ENCODE results near the gene CPA5. TPM values are rescaled to one million over a fixed set of nuclear protein-coding genes. Genes with fewer than 3 reads are reported as not detected.
"Not testable (repeated sequence)": the region's sequence is repeated elsewhere in the genome, so short reads cannot be mapped to it uniquely, and the experiment has no call there.

CPA5 gene
- total RNA-seq, 2 experiments from 2014 or later, result 0.74 to 0.88 TPM

DNA sequence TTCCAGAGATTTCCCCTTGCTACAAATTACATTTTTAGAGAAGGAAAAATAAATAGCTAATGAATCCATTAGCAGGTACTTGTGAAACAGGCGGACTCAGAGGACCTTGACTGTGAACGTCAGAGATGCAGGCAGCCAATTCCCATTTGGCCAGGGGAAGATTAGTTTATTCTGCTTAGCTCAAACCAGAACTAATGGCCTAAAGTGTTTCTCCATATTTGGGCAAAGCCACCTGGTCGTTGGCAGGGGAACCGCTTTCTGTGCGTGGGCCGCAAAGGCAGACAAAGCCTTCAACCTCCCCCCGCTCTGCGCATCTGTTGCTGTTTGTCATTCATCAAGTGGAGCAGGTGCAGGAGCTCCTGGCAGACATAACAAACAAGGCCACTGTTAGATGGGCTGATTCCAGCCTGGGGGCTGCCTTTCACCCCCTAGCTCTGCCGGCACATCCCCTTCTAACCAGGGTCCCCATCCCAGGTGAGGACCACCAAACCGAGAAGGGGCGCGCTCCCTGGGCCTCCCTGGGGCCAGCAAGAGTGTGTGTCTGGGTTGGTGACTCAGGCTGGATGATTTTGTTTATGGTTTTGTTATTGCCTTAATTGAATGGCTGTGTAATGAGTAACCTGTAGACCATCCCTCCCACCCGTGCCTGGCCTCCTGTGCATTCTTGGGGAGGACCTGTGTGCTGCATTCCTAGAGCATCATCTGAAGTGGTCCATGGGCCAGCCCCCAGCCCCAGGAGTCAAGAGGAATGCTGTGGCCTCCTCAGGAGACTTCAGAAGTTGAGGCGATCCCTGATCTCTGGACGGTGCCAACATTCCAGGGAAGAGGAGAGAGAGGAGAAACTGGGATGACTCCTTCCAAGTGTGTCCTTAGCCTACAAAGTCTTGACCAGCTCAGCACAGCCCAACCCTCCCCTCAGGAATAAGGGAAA, 21.2 kb downstream of the CPA5 start:
- CTCF ChIA-PET, result no interaction called here
- Mint-ChIP-seq H3K9me3 (no peaks in the 10 kb centered on the region), H3K27ac (no peak overlapping the region), H3K4me1 (ENCODE audit: low read depth) (peaks cover 30% of the 10 kb centered on the region), H3K4me3 (no peak overlapping the region), H3K36me3 (ENCODE audit: low read depth) (peaks cover 1% of the 10 kb centered on the region), H3K27me3 (ENCODE audit: low read depth) (no peaks in the 10 kb centered on the region)
- no peak for DNase-seq
- intact Hi-C loops (cut with micrococcal nuclease), result loop anchor here (5.0 kb wide), 1 partner anchor 77 kb away; the partner anchor contains the start of gene CEP41

DNA sequence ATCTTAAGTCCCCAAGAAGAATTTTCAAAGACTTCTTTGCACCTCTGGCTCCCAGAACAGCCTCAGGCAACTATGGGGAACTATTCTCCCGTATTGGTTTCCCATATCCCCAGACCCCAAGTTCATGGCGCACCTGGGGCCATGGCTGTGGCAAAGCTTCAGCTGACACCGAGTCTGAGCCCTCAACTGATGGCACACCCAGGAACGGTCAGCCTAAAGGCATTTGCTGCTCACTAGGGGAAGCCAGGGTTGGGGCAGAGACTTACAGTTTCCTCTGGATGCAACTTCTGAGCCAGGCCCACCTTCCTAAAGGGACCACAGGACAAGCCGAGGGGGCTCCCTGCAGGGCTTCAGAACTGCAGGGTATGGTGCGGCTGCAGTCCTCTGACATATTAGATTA, 21.9 kb downstream of the CPA5 start:
- Mint-ChIP-seq H3K4me1 (ENCODE audit: low read depth) (peaks cover 30% of the 10 kb centered on the region), H3K27me3 (ENCODE audit: low read depth) (no peaks in the 10 kb centered on the region), H3K4me3 (no peak overlapping the region), H3K36me3 (ENCODE audit: low read depth) (peaks cover 1% of the 10 kb centered on the region), H3K9me3 (no peaks in the 10 kb centered on the region), H3K27ac (no peak overlapping the region)
- DNase-seq, result no peak
- intact Hi-C loops (cut with micrococcal nuclease), result loop anchor here (5.0 kb wide), 1 partner anchor 76 kb away; the partner anchor contains the start of gene CEP41
- CTCF ChIA-PET, result no interaction called here

DNA sequence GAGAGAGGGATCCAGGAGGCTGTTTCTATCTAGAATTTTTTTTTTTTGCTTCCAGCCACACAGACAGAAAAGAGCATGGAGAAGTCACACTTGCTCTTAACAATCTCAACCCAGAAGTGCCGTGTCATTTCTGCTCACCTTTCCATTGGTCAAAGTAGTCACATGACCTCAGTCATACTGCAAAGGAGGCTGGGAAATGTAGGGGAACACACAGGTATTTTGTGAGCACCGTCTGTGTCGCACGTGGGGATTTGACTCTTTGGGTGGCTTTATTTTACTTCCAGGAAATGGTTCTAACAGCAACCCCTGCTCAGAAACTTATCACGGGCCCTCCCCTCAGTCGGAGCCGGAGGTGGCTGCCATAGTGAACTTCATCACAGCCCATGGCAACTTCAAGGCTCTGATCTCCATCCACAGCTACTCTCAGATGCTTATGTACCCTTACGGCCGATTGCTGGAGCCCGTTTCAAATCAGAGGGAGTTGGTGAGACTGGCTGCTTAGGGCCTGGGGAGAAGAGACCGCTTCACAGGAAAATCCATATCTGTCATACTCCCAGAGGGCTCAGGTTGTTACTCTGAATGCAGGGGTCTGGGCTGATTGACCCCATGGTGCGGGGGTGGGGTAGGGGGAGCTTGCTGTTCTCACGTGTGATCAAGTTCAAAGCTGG, 22.6 kb downstream of the CPA5 start:
- Mint-ChIP-seq H3K4me3 (peak overlapping the region; percentile 32), H3K27ac (peak overlapping the region; percentile 5), H3K27me3 (ENCODE audit: low read depth) (no peaks in the 10 kb centered on the region), H3K36me3 (ENCODE audit: low read depth) (peaks cover 1% of the 10 kb centered on the region), H3K4me1 (ENCODE audit: low read depth) (peaks cover 30% of the 10 kb centered on the region), H3K9me3 (no peaks in the 10 kb centered on the region)
- peak; percentile 50 for DNase-seq
- intact Hi-C loops (cut with micrococcal nuclease), result loop anchor here (5.0 kb wide), 1 partner anchor 75 kb away; the partner anchor contains the start of gene CEP41
- CTCF ChIA-PET, result no interaction called here

GRCh38 chr7:130367836-130368746, 23.5 kb downstream of the CPA5 start:
- no peak for DNase-seq
- Mint-ChIP-seq H3K4me3 (no peak overlapping the region), H3K4me1 (ENCODE audit: low read depth) (peaks cover 30% of the 10 kb centered on the region), H3K27ac (no peak overlapping the region), H3K36me3 (ENCODE audit: low read depth) (peaks cover 1% of the 10 kb centered on the region), H3K27me3 (ENCODE audit: low read depth) (no peaks in the 10 kb centered on the region), H3K9me3 (no peaks in the 10 kb centered on the region)
- intact Hi-C loops (cut with micrococcal nuclease), result loop anchor here (5.0 kb wide), 1 partner anchor 74 kb away; the partner anchor contains the start of gene CEP41
- CTCF ChIA-PET, result no interaction called here

DNA sequence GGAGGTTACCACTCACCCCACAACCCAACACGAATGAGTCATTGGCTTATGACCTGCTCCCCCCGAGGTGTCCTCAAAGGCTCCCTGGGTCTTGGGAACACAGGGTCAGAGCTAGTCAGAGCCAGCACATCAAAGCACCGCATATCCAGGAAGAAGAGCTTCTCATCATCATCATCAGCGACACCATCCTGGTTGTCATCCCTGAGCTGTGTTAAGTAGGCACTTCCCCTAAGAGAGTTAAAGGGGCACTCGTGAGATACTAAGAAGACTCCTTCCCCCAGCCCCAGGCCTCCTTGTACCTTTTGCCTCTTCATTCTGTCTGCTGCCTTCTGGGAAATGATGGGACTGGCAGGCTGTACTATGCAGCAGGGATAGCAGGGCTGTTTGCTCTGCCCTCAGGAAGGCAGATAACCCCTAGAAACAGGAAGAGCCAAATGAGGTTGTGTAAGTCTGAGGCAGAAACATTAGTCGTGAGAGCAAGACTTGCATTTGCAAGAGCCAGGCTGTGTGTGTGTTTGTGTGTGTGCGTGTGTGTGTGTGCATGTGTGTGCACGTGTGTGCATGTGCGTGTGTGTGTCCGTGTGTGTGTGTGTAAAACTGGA, 24.6 kb downstream of the CPA5 start:
- DNase-seq, result peak; percentile 34
- H3K4me3 Mint-ChIP-seq, result no peak overlapping the region
- H3K36me3 Mint-ChIP-seq (ENCODE audit: low read depth), result peaks cover 1% of the 10 kb centered on the region
- CTCF ChIA-PET, result no interaction called here
- no peak overlapping the region for H3K27ac Mint-ChIP-seq
- H3K27me3 Mint-ChIP-seq (ENCODE audit: low read depth), result no peaks in the 10 kb centered on the region
- intact Hi-C loops (cut with micrococcal nuclease), result loop anchor here (5.0 kb wide), 1 partner anchor 73 kb away; the partner anchor contains the start of gene CEP41
- peaks cover 26% of the 10 kb centered on the region for H3K4me1 Mint-ChIP-seq (ENCODE audit: low read depth)
- H3K9me3 Mint-ChIP-seq, result no peaks in the 10 kb centered on the region

DNA sequence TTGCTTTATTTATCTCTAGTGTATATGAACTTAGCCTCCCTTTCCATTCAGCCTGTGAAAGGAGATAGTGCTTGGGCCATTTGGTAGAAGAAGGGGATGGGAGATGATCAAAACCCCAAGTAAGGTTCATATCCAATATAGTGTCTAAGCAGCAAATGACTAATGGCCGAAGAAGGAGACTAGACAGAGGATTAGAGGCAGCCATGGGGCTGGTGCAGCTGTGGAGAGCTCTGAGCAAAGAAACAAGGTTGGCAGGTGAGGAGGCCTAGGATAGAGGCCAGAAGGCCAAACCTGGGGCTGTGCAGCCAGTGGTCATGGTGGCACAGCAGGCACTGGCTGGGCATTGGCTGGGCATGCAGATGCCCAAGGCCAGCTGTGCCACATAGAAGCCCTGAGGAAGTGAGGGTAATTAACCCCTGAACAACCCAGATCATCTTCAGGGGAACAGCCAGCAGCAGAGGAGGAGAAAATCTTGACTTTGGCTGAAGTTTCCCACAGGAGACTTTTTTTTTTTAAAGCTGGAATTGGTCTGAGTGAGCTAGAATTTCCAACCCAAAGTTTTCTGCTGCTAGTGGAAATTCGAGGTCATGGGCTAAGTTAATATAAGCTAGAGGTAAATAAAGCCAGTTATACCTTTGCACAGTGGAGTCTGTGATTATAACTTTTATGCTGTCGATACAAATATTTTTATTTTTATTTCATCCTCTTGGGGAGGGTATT, 25.4 kb downstream of the CPA5 start:
- Mint-ChIP-seq H3K27me3 (ENCODE audit: low read depth) (no peaks in the 10 kb centered on the region), H3K27ac (no peak overlapping the region), H3K4me1 (ENCODE audit: low read depth) (peaks cover 26% of the 10 kb centered on the region), H3K36me3 (ENCODE audit: low read depth) (peaks cover 1% of the 10 kb centered on the region), H3K9me3 (no peaks in the 10 kb centered on the region), H3K4me3 (no peak overlapping the region)
- DNase-seq, result no peak
- intact Hi-C loops (cut with micrococcal nuclease), result loop anchor here (5.0 kb wide), 1 partner anchor 72 kb away; the partner anchor contains the start of gene CEP41
- CTCF ChIA-PET, result no interaction called here

DNA sequence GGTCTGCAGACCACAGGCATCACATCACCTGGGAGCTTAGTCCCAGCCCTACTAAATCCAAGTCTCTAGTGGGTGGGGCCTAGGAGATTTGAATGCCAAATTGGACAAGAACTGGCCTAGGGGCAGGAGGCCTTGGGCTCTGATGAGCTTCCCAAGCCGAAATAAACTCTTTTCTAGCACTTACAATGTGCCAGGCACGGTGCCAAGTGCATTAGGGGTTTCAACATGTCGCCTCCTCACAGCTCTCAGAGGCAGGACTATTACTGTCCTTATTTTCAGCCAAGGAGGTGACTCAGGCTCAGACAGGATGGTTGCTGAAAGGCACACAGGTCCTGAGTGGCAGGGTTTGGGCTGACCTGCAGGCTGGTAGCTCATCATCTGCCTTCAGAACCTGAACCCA, 26.4 kb downstream of the CPA5 start:
- Mint-ChIP-seq H3K4me1 (ENCODE audit: low read depth) (peaks cover 25% of the 10 kb centered on the region), H3K9me3 (peaks cover 1% of the 10 kb centered on the region)
- intact Hi-C loops (cut with micrococcal nuclease), result no loop called here

DNA sequence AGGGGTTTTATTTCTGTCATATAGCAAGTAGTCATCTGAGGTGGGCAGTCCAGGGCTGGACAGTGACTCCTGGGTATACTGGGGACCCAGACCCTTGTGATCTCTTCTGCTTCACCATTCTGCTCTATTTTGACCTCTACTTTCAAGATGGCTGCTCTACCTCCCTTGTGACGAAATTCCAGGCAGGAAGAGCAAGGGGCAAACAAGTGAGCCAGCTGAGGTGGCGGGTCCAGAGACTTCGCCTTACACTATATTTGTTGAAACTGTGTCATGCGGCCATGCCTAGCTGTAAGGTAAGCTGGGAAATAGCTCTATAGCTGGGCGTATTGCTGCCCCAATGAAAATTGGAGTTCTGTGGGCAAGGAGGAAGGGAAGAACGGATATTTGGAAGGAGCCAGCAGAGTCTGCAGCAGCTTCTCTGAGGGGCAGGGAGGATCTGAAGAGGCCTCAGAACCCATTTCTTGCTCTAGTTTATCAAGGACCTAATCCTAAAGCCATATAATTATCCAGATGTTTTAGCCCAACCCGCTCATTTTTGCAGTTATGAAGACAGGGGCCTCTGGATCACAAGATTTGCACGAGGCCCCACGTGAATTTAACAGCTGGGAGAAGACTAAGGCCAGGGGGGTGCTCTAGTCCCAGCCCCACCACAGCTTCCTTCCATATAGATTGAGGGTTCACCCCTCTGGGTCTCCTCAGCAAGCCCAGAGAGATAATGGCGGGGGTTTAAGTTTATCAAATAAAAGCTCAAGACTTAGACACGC, 28.0 kb downstream of the CPA5 start:
- intact Hi-C loops (cut with micrococcal nuclease), result no loop called here
- CTCF ChIA-PET, result interaction anchor here (0.5 kb wide), 1 partner anchor 137 kb away, joined by 7 read pairs; no protein-coding TSS in a partner anchor

More for the DNA sequence above, 26.4 kb downstream of the CPA5 start:
- DNase-seq, result no peak
- Mint-ChIP-seq H3K36me3 (ENCODE audit: low read depth) (peaks cover 1% of the 10 kb centered on the region), H3K4me3 (no peak overlapping the region), H3K27me3 (ENCODE audit: low read depth) (no peaks in the 10 kb centered on the region), H3K27ac (no peak overlapping the region)
- CTCF ChIA-PET, result interaction anchor here (0.5 to 0.6 kb wide), 2 partner anchors 50 to 71 kb away, joined by 4 to 5 read pairs; no protein-coding TSS in a partner anchor

DNA sequence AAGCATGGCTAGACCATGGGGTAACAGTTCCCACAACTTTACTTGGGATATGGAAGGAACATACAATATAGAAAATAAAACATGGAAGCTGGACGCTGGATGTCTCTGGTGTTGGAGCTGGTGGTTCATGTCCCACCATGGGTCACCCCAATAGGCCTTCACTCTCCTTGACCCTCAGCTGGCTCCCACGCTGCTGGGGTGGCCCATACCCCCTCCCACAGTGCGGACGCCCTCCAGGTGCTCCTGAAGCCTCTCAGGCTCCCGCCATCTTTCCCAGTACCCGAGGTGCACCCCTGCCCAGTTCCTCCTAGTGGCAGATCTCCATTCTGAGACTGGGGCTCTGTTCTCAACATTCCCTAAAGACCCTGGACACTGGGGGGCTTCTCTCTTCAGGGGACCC, 29.9 kb downstream of the CPA5 start:
- no peak overlapping the region for H3K27ac Mint-ChIP-seq
- CTCF ChIA-PET, result no interaction called here
- peaks cover 11% of the 10 kb centered on the region for H3K9me3 Mint-ChIP-seq
- intact Hi-C loops (cut with micrococcal nuclease), result no loop called here
- DNase-seq, result no peak
- no peak overlapping the region for H3K4me3 Mint-ChIP-seq
- no peaks in the 10 kb centered on the region for H3K27me3 Mint-ChIP-seq (ENCODE audit: low read depth)
- peaks cover 2% of the 10 kb centered on the region for H3K36me3 Mint-ChIP-seq (ENCODE audit: low read depth)
- H3K4me1 Mint-ChIP-seq (ENCODE audit: low read depth), result peaks cover 3% of the 10 kb centered on the region

More for the DNA sequence above, 28.0 kb downstream of the CPA5 start:
- H3K4me3 Mint-ChIP-seq, result no peak overlapping the region
- peaks cover 11% of the 10 kb centered on the region for H3K9me3 Mint-ChIP-seq
- peaks cover 14% of the 10 kb centered on the region for H3K4me1 Mint-ChIP-seq (ENCODE audit: low read depth)
- peaks cover 2% of the 10 kb centered on the region for H3K36me3 Mint-ChIP-seq (ENCODE audit: low read depth)
- no peak for DNase-seq
- H3K27ac Mint-ChIP-seq, result no peak overlapping the region
- no peaks in the 10 kb centered on the region for H3K27me3 Mint-ChIP-seq (ENCODE audit: low read depth)

DNA sequence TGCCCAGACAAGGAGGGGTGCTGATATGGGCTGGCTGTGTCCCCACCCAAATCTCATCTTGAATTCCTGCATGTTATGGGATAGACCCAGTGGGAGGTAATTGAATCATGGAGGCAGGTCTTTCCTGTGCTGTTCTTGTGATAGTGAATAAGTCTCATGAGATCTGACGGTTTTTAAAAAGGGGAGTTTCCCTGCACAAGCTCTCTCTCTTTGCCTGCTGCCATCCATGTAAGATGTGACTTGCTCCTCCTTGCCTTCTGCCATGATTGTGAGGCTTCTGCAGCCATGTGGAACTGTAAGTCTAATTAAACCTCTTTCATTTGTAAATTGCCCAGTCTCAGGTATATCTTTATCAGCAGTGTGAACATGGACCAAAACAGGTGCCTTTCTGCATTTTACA, 31.8 kb downstream of the CPA5 start:
- CTCF ChIA-PET; H3K27ac Mint-ChIP-seq; H3K27me3 Mint-ChIP-seq (ENCODE audit: low read depth); H3K4me3 Mint-ChIP-seq; H3K36me3 Mint-ChIP-seq (ENCODE audit: low read depth); DNase-seq; H3K4me1 Mint-ChIP-seq (ENCODE audit: low read depth); intact Hi-C loops (cut with micrococcal nuclease): not testable (repeated sequence)
- peaks cover 11% of the 10 kb centered on the region for H3K9me3 Mint-ChIP-seq

All from activated naive CD4-positive, alpha-beta T cell treated with anti-CD3 and anti-CD28 coated beads for 36 hours (primary cell).